Muscle layer of colon (tissue), 2 donors: Measurements from ENCODE around the gene RNF4.

Source experiments
- H3K27ac ChIP-seq: one replicate; pipeline ENCODE4 v1.7.0; 2013; ENCODE audit warnings: low read depth, mild to moderate bottlenecking, low read length, moderate library complexity
- H3K27me3 ChIP-seq, 2 donors: one replicate each; pipeline ENCODE4 v1.7.0; 2013; ENCODE audit warnings: low read length in 2 of 2, mild to moderate bottlenecking in 2 of 2; ENCODE audit not compliant: insufficient read depth in 2 of 2, control insufficient read depth in 1 of 2
- H3K36me3 ChIP-seq: one replicate; pipeline ENCODE4 v1.7.0; 2013; ENCODE audit warnings: mild to moderate bottlenecking, low read length; ENCODE audit not compliant: insufficient read depth
- H3K4me1 ChIP-seq: one replicate; pipeline ENCODE4 v1.7.0; 2013; ENCODE audit warnings: mild to moderate bottlenecking, low read length; ENCODE audit not compliant: insufficient read depth
- H3K4me3 ChIP-seq, 2 donors: one replicate each; pipeline ENCODE4 v1.7.0; 2013; ENCODE audit warnings: low read length in 2 of 2, low read depth in 1 of 2, mild to moderate bottlenecking in 1 of 2, moderate library complexity in 1 of 2
- H3K9ac ChIP-seq: one replicate; pipeline ENCODE4 v1.7.0; 2013; ENCODE audit warnings: low read length
- H3K9me3 ChIP-seq: one replicate; pipeline ENCODE4 v1.7.0; 2013; ENCODE audit warnings: mild to moderate bottlenecking, low read length
- donor health status: abdominal sarcoma.
- donor health status: Adenocarcinoma of cecum.

RNF4 gene

DNA sequence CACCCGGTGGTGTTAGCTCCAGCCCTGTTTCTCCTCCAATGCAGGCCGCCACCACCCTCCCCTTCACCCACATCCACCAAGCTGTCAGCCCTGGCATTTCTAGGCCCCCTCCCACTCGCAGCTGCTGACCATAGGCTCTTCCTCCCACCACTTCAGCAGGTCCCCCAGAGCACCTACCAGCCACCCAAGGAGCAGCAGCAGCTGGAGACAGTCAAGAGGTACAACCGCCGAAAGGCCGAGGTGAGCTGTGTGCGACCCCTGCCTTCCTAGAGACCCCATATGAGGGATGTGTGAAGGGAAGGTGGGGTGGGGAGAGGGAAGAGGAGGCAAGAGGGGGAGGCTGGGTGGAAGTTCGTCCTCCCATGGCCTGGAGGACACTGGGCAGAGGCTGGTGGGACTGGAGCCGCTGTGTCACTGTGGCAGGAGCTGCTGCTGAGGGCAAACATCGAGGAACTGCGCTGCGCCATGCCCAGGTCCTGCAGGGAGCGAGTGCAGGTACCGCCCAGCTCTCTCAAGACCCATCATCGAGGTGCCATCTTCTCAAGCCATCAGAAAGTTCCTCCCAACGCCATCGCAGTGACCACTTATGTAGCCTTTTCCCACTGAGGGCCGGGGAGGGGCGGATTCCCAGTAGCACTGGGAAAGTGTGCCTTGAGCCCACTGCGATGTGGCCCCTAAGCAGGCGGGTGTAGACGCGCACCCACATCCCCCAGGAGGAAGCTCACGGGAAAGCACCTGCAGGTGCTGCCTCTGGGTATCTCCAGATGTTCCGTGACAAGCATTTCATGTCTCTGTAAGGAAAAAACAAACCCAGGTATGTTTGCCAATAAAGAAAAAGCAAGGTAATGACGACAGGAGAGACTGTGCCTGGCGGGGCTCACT is 19.2 kb upstream of the RNF4 start:
- no peak overlapping the region for H3K4me3 ChIP-seq

DNA sequence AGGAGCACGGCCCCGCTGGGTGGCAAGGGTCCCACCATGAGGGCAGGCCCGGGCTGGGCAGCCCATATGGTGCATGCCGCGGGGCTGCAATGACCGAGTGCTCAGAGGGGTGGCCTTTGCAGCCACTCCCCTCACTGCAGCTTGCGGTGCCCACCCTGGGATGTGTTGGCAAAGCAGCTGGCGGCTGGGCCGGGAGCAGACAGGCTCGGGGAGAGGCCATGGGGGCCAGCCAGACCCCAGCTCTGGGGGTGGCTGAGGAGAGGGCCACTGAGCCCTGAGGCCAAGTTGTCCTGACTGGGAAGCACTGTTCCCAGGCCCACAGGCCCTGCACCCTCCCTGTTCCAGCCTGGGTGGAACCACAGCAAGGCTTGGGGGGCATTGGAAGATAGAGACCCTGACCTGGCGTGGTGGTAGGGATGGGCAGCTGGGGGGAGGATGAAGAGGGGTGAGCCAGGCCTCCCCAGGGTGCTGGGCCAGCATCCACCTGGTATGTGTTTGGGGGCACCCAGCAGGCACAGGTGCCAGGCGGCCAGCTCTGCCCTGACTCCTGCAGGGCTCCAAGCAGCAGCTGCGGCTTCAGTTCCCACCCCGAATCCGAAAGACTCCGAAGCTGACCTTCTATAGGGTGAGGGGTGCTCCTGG is 18.4 kb upstream of the RNF4 start:
- H3K27me3 ChIP-seq: no peaks in the 10 kb centered on the region
- no peak overlapping the region for H3K9ac ChIP-seq
- H3K4me1 ChIP-seq: no peaks in the 10 kb centered on the region
- H3K36me3 ChIP-seq: no peaks in the 10 kb centered on the region
- no peaks in the 10 kb centered on the region for H3K9me3 ChIP-seq
- no peak overlapping the region for H3K27ac ChIP-seq
- H3K4me3 ChIP-seq: no peak overlapping the region

More for the DNA sequence above, 19.2 kb upstream of the RNF4 start:
- Histone ChIP-seq H3K27ac (no peak overlapping the region), H3K9ac (no peak overlapping the region), H3K4me1 (no peaks in the 10 kb centered on the region), H3K36me3 (no peaks in the 10 kb centered on the region), H3K9me3 (no peaks in the 10 kb centered on the region), H3K27me3 (no peaks in the 10 kb centered on the region)

DNA sequence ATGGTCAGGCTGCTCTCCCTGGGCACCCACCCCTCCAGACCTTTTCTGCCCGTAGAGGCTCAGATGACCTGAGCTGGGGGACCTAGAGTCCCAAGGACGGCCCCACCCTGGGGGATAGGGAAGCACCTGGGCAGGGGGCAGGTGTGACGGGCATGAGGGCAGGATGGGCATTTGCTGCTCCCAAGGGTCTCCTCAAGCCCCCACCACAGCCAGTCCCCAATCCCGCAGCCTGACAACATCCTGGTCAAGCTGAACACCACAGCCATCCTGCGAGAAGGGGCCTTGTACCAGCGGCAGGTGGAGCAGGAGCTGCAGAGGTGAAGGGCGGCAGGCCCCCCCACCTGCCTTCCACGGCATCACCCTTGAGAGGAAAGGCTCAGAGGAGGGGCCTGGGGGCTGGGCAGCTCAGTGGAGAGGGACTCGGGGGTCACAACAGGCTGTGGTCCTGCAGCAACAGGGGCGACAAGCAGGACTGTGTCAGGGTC is 17.8 kb upstream of the RNF4 start:
- Histone ChIP-seq H3K27me3 (no peaks in the 10 kb centered on the region), H3K36me3 (no peaks in the 10 kb centered on the region), H3K27ac (no peak overlapping the region), H3K9ac (no peak overlapping the region), H3K4me3 (no peak overlapping the region), H3K9me3 (no peaks in the 10 kb centered on the region), H3K4me1 (no peaks in the 10 kb centered on the region)

DNA sequence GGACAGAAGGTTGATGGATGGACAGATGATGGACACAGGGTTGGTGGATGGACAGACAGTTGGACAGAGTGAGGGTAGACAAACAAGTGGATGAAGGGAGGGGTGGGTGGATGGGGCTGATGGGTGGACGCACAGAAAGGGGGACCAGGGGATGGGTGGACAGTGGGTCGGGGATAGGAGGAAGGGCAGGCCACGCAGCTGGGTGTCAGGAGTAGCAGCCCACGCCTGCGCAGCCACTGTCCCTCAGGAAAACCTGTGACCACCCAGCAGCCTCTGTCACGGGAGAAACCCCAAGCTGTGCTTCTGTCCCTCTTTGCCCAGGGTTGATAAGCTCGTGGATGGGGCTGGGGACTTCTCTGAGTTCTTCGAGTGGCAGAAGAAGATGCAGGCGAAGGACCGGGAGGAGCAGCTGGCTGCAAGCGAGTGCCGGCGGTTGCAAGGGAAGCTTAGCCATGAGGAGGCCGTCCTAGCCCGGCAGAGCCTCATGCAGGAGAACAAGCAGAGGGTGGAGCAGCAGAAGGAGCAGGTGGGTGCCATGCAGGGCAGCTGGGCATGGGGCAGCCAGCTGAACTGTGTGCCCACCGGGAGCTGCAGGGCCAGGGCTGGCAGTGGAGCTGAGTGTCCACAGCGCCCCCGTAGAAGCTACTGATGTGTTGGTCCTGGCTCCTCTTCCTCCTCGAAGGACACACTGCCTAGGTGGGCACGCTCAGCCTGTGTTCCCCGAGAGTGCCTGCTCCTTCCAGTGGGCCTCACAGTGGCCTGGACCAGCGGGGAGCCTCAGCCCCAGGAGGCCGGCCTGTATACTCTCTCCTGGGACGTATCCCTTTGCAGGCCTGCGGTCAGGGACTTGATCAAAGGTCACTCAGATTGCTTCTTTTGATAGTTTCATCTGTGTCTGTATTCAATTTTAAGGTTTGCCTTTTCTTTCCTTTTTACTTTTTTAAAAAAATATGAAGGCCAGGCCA is 16.8 kb upstream of the RNF4 start:
- H3K27me3 ChIP-seq: no peaks in the 10 kb centered on the region
- H3K4me1 ChIP-seq: no peaks in the 10 kb centered on the region
- H3K4me3 ChIP-seq: no peak overlapping the region
- H3K36me3 ChIP-seq: no peaks in the 10 kb centered on the region
- no peaks in the 10 kb centered on the region for H3K9me3 ChIP-seq
- no peak overlapping the region for H3K9ac ChIP-seq
- H3K27ac ChIP-seq: no peak overlapping the region

DNA sequence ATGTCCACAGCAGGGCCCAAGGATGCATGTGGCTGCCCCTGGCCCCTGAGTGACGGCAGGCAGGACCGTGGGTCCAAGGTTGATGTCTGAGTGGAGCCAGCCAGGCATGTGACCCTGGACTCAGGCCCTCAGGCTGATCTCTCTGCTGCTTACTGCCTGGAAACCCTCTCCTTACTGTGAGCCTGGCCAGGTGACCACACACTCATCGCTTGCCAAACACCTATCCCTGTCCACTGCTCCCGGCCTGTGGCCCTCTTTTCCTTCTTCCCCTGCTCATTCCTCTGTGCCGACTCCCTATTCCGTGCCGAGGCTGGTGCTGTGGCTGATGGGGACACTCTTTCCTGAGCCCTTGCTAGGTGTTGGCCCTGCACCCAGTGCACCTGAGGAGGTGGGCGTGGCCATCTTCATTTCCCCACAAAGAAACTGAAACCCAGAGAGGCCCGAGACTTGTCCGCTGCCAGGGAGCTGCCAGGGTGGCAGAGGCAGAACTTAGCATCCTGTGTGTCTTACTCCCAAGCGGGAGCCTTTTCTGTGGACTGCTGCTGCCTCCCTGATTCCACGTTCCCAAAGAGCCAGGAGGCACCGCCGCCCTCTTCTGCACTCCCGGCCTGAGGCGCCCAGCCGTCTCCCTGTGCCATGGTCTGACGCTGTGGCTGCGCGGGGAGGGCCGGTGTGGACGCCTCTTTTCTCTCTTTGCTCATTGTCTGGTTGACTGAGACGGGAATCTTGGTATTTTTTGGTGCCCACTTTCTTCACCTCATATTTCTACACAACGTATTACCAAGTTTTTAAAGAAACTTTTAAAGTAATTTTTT is 11.2 kb upstream of the RNF4 start:
- Histone ChIP-seq H3K9ac (no peak overlapping the region), H3K4me1 (no peaks in the 10 kb centered on the region), H3K27me3 (peaks cover 0 to 13% of the 10 kb centered on the region in 2 donors), H3K36me3 (no peaks in the 10 kb centered on the region), H3K27ac (no peak overlapping the region), H3K9me3 (no peaks in the 10 kb centered on the region), H3K4me3 (no peak overlapping the region)

- Histone ChIP-seq H3K4me1 (no peaks in the 10 kb centered on the region), H3K9ac (no peak overlapping the region), H3K27ac (no peak overlapping the region), H3K4me3 (no peak overlapping the region), H3K36me3 (no peaks in the 10 kb centered on the region), H3K27me3 (peaks cover 0 to 13% of the 10 kb centered on the region in 2 donors), H3K9me3 (no peaks in the 10 kb centered on the region)
These were observed 10.1 kb upstream of the RNF4 start for GRCh38 chr4:2458546-2459491.

DNA sequence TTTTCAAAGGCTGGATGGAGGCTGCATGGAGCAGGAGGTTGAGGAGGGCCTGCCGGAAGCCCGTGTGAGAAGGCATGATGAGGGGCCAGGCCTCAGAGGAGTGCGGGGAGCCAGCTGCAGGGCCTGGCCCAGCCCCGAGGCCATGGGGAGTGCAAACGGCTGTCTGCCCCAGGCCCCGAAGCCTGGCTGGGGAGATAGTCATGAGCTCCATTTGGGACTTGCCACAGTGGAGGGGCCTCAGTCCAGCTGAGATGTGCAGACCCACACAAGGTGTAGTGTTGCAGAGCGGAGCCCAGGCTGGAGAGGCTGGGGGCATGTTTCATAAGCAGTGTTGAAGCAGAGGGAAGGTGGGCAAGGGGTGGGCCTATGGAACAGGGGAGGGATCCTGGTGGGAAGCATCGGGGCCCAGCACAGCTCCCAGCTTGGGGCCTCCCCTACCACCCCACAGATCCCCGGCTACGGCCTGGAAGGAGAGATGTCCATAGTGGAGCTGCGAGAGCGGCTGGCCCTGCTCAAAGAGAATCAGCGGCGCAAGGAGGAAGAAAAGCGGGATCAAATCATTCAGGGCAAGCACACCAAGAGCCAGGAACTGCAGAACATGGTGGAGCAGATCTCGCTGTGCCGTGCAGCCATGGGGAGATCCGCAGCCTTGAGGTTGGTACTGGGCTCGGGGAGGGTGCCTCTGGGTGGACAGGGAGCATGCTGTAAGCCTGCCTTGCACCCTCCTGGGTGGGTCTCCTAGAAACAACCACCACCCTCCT is 9.1 kb upstream of the RNF4 start:
- H3K9ac ChIP-seq: no peak overlapping the region
- H3K9me3 ChIP-seq: no peaks in the 10 kb centered on the region
- H3K27ac ChIP-seq: no peak overlapping the region
- H3K36me3 ChIP-seq: no peaks in the 10 kb centered on the region
- no peak overlapping the region for H3K4me3 ChIP-seq
- H3K4me1 ChIP-seq: no peaks in the 10 kb centered on the region
- peaks cover 0 to 13% of the 10 kb centered on the region in 2 donors for H3K27me3 ChIP-seq

DNA sequence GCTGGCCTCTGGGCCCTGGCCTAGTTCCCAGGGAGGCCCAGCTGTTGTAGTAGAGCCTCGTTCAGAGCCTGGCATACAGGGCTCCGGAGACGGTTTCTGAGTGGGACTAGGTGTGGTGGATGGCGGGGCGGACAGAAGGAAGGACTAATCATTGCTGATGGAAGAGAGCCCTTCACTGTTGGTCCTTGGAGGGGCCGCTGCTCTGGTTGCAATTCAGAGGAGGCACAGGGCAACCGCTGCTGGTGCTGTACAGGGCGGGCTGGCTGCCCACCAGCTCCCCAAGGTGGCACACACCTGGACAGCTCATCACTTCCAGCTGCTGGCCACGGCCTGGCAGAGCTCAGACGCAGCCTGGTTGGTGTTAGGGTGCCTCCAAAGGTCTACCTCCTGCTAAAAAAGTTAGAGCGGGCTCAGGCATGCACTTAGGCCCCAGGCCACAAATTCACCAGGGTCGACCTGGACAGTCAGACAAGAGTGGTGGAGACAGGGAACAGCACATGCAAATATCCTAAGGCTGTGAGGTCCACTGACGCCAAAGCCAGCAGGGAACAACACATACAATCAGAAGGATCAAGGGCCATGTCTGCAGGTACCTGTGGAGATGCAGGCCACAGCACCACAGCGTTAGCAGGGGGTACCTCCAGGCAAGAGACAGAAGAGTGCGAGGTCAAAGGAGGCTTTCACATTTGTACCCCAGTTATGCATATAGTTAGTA is 7.5 kb upstream of the RNF4 start:
- Histone ChIP-seq H3K27ac (no peak overlapping the region), H3K9ac (no peak overlapping the region), H3K4me3 (no peak overlapping the region), H3K4me1 (no peaks in the 10 kb centered on the region), H3K36me3 (no peaks in the 10 kb centered on the region), H3K27me3 (peaks cover 0 to 13% of the 10 kb centered on the region in 2 donors), H3K9me3 (no peaks in the 10 kb centered on the region)
